Glutamatergic neuron (in vitro differentiated cells): ENCODE data around the gene CD93. TPM values are rescaled to one million over a fixed set of nuclear protein-coding genes. Genes with fewer than 3 reads are reported as not detected.
A peak's percentile ranks its signal among the peaks of the same experiment; 100 is the strongest.

Experiments used
- DNase-seq: peaks from one replicate; pipeline ENCODE4 v3.0.0; 2022
- H3K27ac Mint-ChIP-seq: one replicate; pipeline ENCODE4 v1.8.0; 2020; ENCODE audit warnings: mild to moderate bottlenecking, mixed read lengths, inconsistent platforms; ENCODE audit not compliant: unreplicated experiment
- H3K27me3 Mint-ChIP-seq: one replicate; pipeline ENCODE4 v1.8.0; 2020; ENCODE audit warnings: mild to moderate bottlenecking, moderate library complexity, mixed read lengths, inconsistent platforms; ENCODE audit not compliant: unreplicated experiment
- H3K36me3 Mint-ChIP-seq: one replicate; pipeline ENCODE4 v1.8.0; 2020; ENCODE audit warnings: mild to moderate bottlenecking, mixed read lengths, inconsistent platforms; ENCODE audit not compliant: unreplicated experiment
- H3K4me1 Mint-ChIP-seq: one replicate; pipeline ENCODE4 v1.8.0; 2020; ENCODE audit warnings: mild to moderate bottlenecking, low read depth, mixed read lengths, inconsistent platforms; ENCODE audit not compliant: unreplicated experiment
- H3K4me3 Mint-ChIP-seq: one replicate; pipeline ENCODE4 v1.8.0; 2020; ENCODE audit warnings: mild to moderate bottlenecking, mixed read lengths, inconsistent platforms; ENCODE audit not compliant: unreplicated experiment
- H3K9me3 Mint-ChIP-seq: one replicate; pipeline ENCODE4 v1.8.0; 2020; ENCODE audit warnings: mild to moderate bottlenecking, moderate library complexity, mixed read lengths, inconsistent platforms; ENCODE audit not compliant: unreplicated experiment
- CTCF ChIP-seq: fragments of 200-600 bp; sonication (generic); IDR thresholded peaks from one replicate; pipeline ENCODE4 v1.5.0; 2021; ENCODE audit not compliant: partially characterized antibody, unreplicated experiment
- total RNA-seq: library from RNA; stranded (reverse); fragmentation: NEBNext Ultra II Directional; extraction: Animal tissue kit (Norgen Biotek cat#: 25700); gene quantifications from one replicate; pipeline ENCODE4 v1.2.1, GENCODE V29; 2021; ENCODE audit not compliant: unreplicated experiment

CD93 gene
- total RNA-seq, 1 donor from 2014 or later, result not detected

DNA sequence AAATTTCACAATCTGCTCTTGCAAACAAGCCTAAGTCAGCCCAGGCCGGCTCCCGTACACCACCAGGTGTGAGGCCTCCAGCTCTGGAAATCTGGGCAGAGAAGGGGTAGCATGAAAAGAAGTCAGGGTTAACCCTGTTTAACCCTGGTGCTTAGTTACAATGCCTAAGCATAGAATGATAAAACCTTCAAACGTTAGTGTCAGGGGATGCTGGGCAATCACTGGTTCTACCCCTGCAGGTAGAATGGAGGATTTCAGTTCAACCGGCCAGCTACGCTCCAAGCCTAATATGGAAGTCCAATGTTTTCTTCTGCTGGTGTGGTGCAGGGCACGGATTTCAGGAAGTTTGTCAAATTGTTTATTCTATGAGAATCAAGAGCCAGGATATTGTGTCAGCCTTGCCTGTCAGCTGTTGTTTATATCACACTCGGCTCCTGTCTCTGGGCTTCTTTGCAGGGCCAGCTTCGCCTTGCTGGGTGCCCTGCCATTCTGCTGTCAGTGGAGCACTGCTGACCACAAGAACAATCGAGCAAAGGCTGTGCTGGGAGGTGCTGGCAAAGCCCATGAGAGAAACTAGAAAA is 20.2 kb upstream of the CD93 start:
- peaks cover 9% of the 10 kb centered on the region for H3K27me3 Mint-ChIP-seq
- peaks cover 8% of the 10 kb centered on the region for H3K9me3 Mint-ChIP-seq
- DNase-seq, result no peak
- no peak overlapping the region for H3K4me3 Mint-ChIP-seq
- H3K27ac Mint-ChIP-seq, result no peak overlapping the region
- H3K36me3 Mint-ChIP-seq, result no peaks in the 10 kb centered on the region
- no peaks in the 10 kb centered on the region for H3K4me1 Mint-ChIP-seq
- TF ChIP-seq CTCF, result peak; percentile 50

- Mint-ChIP-seq H3K27me3 (peaks cover 9% of the 10 kb centered on the region), H3K36me3 (peaks cover 5% of the 10 kb centered on the region), H3K27ac (no peak overlapping the region), H3K4me3 (no peak overlapping the region), H3K9me3 (peaks cover 8% of the 10 kb centered on the region), H3K4me1 (no peaks in the 10 kb centered on the region)
- TF ChIP-seq CTCF, result no peak
- DNase-seq, result no peak
Measured at GRCh38 chr20:23105193-23105592, 19.1 kb upstream of the CD93 start.

GRCh38 chr20:23103284-23104018 is 17.3 kb upstream of the CD93 start:
- H3K27ac Mint-ChIP-seq, result no peak overlapping the region
- H3K4me1 Mint-ChIP-seq, result no peaks in the 10 kb centered on the region
- H3K4me3 Mint-ChIP-seq, result no peak overlapping the region
- H3K27me3 Mint-ChIP-seq, result peaks cover 1% of the 10 kb centered on the region
- peaks cover 4% of the 10 kb centered on the region for H3K9me3 Mint-ChIP-seq
- DNase-seq, result no peak
- no peak for TF ChIP-seq CTCF
- peaks cover 5% of the 10 kb centered on the region for H3K36me3 Mint-ChIP-seq

DNA sequence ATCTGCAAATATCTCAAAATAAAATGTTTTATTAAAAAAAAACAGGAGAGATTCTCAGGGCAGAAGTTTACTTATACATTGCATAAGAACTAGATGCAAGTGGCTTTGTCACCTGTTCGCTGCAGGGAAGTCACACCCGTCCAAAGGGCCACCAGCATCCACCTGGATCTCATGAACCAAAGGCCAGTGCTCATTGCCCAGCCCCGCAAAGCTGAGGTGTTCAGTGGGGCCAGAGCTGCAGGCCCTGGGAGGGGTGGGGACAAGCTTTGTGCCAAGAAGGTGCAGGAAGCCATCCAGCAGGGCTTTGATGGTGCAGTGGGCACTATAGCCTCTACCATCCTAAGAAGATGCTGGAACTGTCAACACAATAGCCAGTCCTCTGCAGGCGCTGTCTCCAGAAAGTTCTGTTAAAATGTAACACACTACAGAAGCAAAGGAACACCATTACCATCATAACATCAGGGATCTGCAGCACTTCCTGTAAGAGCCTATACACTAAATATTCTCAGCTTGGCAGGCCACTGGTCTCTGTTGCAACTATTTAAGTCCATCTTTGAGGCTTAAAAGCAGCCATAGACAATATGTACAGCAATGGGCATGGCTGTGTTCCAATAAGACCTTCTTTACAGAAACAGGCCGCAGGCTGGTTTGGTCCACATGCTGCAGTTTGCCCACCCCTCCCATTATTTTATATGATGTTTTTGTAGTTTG is 15.7 kb upstream of the CD93 start:
- Mint-ChIP-seq H3K4me1 (no peaks in the 10 kb centered on the region), H3K4me3 (no peak overlapping the region), H3K27ac (no peak overlapping the region), H3K27me3 (peaks cover 1% of the 10 kb centered on the region), H3K36me3 (peaks cover 5% of the 10 kb centered on the region), H3K9me3 (peaks cover 4% of the 10 kb centered on the region)
- no peak for TF ChIP-seq CTCF
- no peak for DNase-seq

DNA sequence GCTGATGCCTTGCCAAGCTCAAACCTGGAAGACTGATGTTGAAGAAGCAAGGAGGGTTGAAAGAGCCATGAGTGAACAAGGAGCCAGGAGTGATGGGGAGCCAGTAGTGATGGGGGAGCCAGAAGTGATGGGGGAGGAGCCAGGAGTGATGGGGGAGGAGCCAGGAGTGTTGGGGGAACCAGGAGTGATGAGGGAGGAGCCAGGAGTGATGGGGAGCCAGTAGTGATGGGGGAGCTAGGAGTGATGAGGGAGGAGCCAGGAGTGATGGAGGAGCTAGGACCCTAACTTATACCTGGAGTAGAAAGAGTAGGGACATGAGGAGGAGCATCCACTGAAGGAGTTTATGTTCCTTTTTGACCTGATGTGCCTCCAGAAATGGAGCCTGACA is 14.6 kb upstream of the CD93 start:
- Mint-ChIP-seq H3K27ac (no peak overlapping the region), H3K4me1 (no peaks in the 10 kb centered on the region), H3K36me3 (peaks cover 5% of the 10 kb centered on the region), H3K4me3 (no peak overlapping the region), H3K9me3 (peaks cover 7% of the 10 kb centered on the region), H3K27me3 (peaks cover 1% of the 10 kb centered on the region)
- no peak for TF ChIP-seq CTCF
- DNase-seq, result no peak
